Stimulated activated CD8-positive, alpha-beta memory T cell treated with anti-CD3 and anti-CD28 coated beads, Interleukin-12 subunit alpha, Interleukin-12 subunit beta, amount 100 ng/mL, for 24 hours (primary cell): ENCODE data around the gene CCDC86.

Experiments used
- DNase-seq: peaks from one replicate; pipeline ENCODE4 v3.0.0-alpha.2; 2020; ENCODE audit errors: extremely low read depth

The CCDC86 gene

GRCh38 chr11:60868682-60869450, 27.0 kb downstream of the CCDC86 start:
- DNase-seq = no peak

GRCh38 chr11:60869451-60869825, 27.5 kb downstream of the CCDC86 start:
- DNase-seq = no peak

DNA sequence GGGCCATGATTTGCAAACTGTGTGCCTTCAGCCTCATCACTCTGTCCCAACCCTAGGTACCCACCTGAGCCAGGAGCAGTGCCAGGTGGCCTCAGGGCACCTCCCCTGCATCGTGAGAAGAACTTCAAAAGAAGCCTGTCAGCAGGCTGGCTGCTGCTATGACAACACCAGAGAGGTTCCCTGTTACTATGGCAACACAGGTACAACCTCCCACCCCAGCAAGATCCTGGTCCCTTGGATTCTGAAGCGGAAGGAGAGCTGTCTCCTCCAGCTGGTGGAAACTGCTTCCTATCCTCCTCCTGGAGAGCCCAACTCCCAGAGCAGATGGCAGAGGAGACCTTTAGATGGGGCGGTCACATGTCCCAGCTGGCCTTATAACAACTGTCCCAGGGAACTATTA, 28.4 kb downstream of the CCDC86 start:
- DNase-seq = no peak

- no peak for DNase-seq
Observed at GRCh38 chr11:60870733-60871377, 28.9 kb downstream of the CCDC86 start.

GRCh38 chr11:60871378-60872061, 29.6 kb downstream of the CCDC86 start:
- DNase-seq = no peak

DNA sequence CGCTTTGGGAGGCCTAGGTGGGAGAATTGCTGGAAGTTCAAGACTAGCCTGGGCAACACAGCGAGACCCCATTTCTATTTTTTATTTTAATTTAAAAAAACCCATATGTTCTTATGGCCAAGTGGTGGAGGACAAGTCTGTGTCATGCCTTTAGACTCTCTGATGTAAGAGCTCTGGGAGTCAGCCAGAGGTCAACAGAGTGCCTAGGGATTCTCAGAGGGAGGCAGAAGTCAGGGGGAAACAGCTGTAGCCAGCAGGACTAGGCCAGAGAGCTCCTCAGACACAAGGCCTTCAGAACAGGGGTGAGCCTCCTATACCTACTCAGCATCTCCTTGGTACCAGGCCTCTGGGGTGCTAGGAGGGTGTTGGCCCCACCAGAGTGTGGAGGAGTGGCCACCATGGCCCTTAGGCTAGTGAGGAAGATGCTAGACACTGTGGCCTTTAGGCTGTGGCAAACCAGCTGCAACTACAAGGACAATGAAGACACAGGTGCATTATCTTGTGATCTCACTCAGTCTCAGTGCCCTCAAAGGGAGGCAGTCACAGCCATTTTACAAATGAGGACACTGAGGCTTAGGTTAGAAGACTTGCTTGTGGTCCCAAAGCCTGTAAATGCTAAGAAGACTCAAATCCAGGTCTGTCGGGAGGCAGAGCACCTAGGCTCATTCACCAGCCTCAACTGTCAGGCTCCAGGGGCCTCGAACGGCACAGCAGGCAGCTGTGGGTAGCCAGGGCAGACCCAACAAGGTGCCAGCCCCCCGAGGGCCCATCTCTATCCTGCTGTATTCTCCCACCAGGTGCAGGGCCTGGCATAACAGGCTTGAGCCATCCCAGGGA, 30.4 kb downstream of the CCDC86 start:
- no peak for DNase-seq

- no peak for DNase-seq
Observed at GRCh38 chr11:60872961-60873524, 31.1 kb downstream of the CCDC86 start.

- DNase-seq = no peak
Observed at GRCh38 chr11:60873533-60873932, 31.6 kb downstream of the CCDC86 start.

GRCh38 chr11:60874421-60875365, 32.8 kb downstream of the CCDC86 start:
- no peak for DNase-seq

DNA sequence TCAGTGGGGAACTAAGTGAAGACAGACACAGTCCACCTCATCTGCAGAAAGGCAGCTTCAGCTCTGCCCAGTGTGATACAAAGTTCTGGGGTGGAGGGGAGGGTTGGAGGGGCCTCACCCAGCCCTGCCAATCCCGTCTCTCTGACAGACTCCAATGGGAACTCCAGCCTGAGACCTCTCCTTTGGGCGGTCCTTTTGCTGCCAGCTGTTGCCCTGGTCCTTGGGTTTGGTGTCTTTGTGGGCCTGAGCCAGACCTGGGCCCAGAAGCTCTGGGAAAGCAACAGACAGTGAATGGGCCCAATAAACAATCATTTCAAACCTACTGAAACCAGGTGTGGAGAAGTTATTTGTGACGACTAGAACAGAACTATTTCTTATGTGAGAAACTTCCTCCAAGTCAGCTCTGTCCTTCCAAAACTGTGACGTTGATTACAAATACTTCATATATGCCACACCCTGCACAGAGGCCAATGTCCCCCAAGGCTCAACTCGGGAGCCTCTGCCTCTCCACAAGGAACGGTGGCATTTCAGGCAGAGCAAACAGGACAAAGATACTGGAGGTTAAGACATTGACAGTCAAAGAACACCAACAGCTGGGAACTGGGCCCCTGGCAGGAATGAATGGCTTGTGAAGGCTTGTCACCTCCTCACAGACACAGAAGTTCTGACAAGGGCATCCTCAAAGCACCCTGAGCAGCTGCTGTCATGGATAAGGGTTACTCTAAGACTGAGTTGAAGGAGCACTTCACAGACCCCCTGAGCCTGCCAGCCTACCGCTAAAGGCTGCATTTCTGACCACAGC, 33.7 kb downstream of the CCDC86 start:
- no peak for DNase-seq

DNA sequence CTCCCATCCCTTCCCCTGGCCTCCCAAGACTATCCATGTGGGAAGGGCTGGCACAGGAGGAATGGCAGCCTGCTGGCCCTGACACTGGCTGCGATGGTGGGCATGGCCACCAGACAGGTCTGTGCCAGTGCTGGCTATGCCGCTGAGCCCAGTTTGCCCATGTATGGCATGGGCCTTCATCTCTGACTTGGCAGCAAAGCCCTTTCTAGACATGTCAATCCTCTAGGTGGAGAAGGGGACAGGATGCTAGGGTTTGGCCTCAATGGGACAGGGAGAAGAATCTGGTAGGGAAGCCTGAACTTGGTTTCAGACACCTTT, 34.2 kb downstream of the CCDC86 start:
- DNase-seq = no peak

- DNase-seq = no peak
Observed at GRCh38 chr11:60878245-60879101, 36.6 kb downstream of the CCDC86 start.

DNA sequence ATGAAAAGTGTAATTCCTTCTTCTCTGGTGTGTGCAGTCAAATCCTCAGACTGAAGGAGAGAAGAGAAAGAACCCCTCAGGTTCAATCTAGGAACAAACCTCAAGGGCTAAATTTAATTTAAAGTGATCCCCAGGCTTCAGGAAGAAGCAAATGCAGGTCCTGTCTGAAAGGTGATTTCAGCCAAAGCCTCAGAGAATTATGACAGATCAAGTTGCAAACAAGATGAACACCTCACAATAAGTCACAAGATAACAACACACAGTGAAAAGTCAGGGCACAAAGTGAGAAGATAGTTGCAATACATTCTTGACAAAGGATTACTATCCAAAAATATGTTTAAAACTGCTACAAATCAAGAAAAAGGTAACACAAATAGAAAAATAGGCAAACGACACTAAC, 37.2 kb downstream of the CCDC86 start:
- no peak for DNase-seq

DNA sequence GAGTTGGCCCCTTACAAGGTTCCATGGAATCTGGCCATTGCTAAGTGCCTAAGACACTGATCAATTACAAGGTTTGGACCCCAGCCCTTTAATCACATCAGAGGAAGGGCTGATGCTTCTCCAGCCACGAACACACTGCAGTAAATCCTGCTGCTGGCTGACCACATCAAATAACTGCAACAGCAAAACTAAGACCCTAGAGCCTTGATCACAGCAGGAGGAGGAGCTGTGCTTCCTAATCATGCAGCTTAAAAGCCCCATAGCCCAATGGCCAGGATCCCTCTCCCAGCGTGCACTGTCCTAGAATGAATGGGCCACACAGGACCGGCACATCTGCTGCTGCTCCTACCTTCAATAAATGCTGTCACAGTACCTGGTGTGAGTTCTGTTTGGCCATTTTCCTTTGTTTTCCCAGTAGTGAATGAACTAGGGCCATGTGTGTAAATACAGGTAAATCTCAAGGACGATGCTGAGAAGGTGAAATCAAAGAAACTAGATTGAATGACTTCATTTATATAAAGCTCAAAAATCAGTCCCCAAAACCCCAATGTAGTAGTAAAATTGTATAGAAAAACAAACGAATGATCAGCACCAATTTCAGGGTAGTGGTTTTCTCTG, 38.2 kb downstream of the CCDC86 start:
- no peak for DNase-seq

DNA sequence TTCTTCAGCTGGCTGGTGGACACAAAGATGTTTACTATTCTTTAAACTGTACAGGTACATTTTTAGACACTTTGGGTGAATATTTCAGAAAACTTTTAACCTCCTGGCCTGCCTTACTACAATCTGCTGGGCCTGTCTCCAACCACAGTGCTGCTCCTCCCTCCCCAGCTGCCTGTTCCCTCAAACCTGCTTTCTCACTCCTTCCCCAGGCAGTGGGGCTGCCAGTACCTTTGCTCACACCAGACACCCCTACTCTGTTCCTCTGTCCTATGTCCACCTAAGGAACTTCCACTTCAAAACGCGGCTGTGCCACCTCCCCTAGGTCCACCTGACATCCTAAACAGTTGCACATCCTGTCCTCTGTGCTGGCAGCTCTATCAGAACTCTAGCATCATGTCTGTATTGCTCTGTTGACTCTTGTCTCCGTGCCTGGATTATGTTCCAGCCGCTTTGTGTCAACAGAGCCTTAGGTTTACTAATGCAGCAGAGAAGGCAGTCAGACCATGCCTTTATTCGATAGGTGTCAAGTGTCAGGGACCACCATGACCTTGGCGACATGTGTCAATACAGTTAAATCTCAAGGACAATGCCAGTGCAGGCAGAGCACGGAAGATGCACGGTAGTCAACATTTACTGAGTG, 38.9 kb downstream of the CCDC86 start:
- no peak for DNase-seq

- no peak for DNase-seq
Observed at GRCh38 chr11:60887556-60887955, 45.6 kb downstream of the CCDC86 start.

DNA sequence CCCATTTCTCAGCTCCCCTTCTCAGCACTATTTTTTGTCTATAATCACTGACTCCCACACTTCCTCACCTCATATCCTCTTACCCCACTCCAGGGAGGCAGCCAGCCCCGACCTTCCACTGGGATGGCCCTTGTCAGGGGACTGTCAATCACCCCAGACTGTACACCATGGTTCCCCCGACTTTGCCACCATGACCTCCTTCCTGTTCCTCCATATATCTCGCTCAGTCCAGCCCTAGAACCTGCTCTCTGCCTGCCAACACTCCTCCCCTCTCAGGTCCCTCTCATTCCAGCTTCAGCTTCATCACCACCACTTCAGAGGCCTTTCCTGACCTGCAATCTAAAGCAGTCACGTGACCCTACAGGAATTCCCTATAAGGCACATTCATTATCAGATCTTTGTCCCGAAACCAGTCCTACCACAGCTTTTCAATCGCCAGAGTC, 48.0 kb downstream of the CCDC86 start:
- DNase-seq = no peak

DNA sequence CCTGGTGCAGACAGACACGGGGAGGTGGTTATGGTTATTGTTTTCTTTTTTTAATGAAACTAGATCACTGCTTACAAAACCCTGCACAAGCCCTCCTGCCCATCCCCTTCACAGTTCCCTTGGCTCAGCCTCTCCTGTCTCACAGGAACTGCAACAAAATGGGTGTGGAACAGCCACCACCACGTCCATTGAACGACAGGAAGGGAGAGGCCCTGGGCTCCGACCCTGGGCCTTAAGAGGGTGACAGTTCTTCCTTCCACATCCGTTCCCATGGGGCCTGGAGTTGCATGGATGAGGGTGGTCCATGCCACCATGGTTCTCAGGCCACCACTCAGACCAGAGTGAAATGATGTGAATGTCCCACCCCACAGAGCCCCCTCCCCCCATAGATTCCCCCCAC, 48.8 kb downstream of the CCDC86 start:
- no peak for DNase-seq
